Breast epithelium (tissue), 3 donors: ENCODE data around the gene ZNF823.

ENCODE experiments used
- CTCF ChIP-seq, 3 donors: fragments of 450-650 bp; IDR thresholded peaks; one replicate each; pipeline ENCODE4 v1.5.1; 2016 to 2017; ENCODE audit warnings: antibody characterized with exemption in 3 of 3, mild to moderate bottlenecking in 3 of 3, moderate library complexity in 3 of 3
- POLR2AphosphoS5 ChIP-seq, 3 donors: sonication (generic); formaldehyde crosslinking; IDR thresholded peaks; one replicate each; pipeline ENCODE4 v1.6.1; 2017; ENCODE audit warnings: antibody characterized with exemption in 3 of 3

- TF ChIP-seq CTCF (IDR thresholded peaks at IDR 0.05) (no peak), POLR2AphosphoS5 (IDR thresholded peaks at IDR 0.05) (no peak)
Measured at GRCh38 chr19:11685676-11686650, 52.8 kb downstream of the ZNF823 start.
